ENCODE results near the gene UTS2B.

Gene UTS2B

DNA sequence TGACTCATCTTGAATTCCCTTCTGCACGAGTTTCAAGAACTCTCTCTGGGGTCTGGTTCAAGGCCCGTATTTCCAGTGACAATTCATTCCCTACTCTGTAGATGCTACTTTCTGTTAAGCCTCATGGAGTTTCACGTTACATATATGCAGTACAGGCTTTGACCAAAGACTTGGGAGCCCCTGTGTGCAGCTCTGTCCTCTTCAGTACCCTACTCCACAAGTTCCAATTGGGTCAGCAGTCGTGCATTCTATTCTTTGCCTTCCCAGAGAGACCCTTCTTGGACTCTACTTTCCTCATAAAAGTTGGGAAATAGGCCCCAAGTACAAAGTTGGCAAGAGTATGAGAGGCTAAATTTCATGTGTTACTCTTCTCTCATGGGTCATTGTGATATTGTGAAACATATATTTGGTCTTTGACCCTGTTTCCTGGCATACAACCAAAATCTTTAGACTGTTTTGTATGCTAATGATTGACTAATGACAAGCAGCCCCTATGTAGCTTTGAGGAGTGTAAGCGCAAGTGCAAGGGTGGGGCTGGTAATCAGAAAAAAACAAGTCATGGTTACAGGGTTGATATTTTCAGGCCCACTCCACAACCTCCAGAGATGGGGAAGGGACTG is 16.1 kb downstream of the UTS2B start:
- H3K4me3 ChIP-seq (ENCODE audit: low read length, poor library complexity, severe bottlenecking), result no peak overlapping the region
- no peak overlapping the region for H3K9ac ChIP-seq (ENCODE audit: low read depth, low read length, poor library complexity, severe bottlenecking)
- H4K20me1 ChIP-seq (ENCODE audit: insufficient read depth, low read length, poor library complexity, severe bottlenecking), result no peaks in the 10 kb centered on the region
- no peaks in the 10 kb centered on the region for H3K9me3 ChIP-seq (ENCODE audit: insufficient read depth, low read depth, low read length)
- no peaks in the 10 kb centered on the region for H3K9me2 ChIP-seq (replicated peaks; ENCODE audit: low read depth, low read length)
- no peak for TF ChIP-seq EZH2phosphoT487 (IDR thresholded peaks at IDR 0.05; ENCODE audit: borderline replicate concordance)
- TF ChIP-seq, protein P1, sequence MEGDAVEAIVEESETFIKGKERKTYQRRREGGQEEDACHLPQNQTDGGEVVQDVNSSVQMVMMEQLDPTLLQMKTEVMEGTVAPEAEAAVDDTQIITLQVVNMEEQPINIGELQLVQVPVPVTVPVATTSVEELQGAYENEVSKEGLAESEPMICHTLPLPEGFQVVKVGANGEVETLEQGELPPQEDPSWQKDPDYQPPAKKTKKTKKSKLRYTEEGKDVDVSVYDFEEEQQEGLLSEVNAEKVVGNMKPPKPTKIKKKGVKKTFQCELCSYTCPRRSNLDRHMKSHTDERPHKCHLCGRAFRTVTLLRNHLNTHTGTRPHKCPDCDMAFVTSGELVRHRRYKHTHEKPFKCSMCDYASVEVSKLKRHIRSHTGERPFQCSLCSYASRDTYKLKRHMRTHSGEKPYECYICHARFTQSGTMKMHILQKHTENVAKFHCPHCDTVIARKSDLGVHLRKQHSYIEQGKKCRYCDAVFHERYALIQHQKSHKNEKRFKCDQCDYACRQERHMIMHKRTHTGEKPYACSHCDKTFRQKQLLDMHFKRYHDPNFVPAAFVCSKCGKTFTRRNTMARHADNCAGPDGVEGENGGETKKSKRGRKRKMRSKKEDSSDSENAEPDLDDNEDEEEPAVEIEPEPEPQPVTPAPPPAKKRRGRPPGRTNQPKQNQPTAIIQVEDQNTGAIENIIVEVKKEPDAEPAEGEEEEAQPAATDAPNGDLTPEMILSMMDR (conservative IDR thresholded peaks at IDR 0.05; ENCODE audit: low read length), result no peak
- H3K79me2 ChIP-seq (ENCODE audit: insufficient read depth, low read length), result no peaks in the 10 kb centered on the region
- no peaks in the 10 kb centered on the region for H3K27me3 ChIP-seq (ENCODE audit: insufficient read depth, low read length, poor library complexity, severe bottlenecking)
- H3K4me1 ChIP-seq (ENCODE audit: insufficient read depth, low read length, poor library complexity, severe bottlenecking), result no peaks in the 10 kb centered on the region
- H2AFZ ChIP-seq (ENCODE audit: low read length), result no peak overlapping the region
- H3F3A ChIP-seq (ENCODE audit: low read depth), result no peaks in the 10 kb centered on the region
- H3K36me3 ChIP-seq (ENCODE audit: insufficient read depth, low read length), result no peaks in the 10 kb centered on the region
- H3K4me2 ChIP-seq (ENCODE audit: low read depth, low read length, poor library complexity, severe bottlenecking), result no peak overlapping the region

DNA sequence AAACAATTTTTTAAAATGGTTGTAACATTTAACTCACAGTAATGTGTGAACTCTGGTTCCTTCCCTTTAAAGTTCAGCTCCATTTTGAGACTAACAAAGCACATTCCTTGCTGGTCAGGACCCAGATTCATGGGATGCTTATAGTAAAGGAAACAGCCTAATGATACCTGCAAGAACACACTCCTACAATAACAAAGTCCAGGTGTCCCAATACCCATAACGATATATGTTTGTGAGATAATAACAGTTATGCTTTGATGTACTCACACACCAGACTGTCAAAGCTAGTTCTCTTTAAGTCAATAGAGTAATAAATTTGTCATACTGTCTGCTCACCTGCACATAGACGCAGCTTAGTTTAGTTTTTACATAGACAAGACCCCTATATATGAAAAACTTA is 17.0 kb downstream of the UTS2B start:
- Histone ChIP-seq H3K27me3 (ENCODE audit: insufficient read depth, low read length, poor library complexity, severe bottlenecking) (no peaks in the 10 kb centered on the region), H3K9me2 (replicated peaks; ENCODE audit: low read depth, low read length) (no peaks in the 10 kb centered on the region), H3K79me2 (ENCODE audit: insufficient read depth, low read length) (no peaks in the 10 kb centered on the region), H3K36me3 (ENCODE audit: insufficient read depth, low read length) (no peaks in the 10 kb centered on the region), H2AFZ (ENCODE audit: low read length) (no peak overlapping the region), H3K4me2 (ENCODE audit: low read depth, low read length, poor library complexity, severe bottlenecking) (no peak overlapping the region), H3K9me3 (ENCODE audit: insufficient read depth, low read depth, low read length) (no peaks in the 10 kb centered on the region), H3F3A (ENCODE audit: low read depth) (no peaks in the 10 kb centered on the region), H4K20me1 (ENCODE audit: insufficient read depth, low read length, poor library complexity, severe bottlenecking) (no peaks in the 10 kb centered on the region), H3K4me3 (ENCODE audit: low read length, poor library complexity, severe bottlenecking) (no peak overlapping the region), H3K4me1 (ENCODE audit: insufficient read depth, low read length, poor library complexity, severe bottlenecking) (no peaks in the 10 kb centered on the region), H3K9ac (ENCODE audit: low read depth, low read length, poor library complexity, severe bottlenecking) (no peak overlapping the region)
- TF ChIP-seq, protein P1 (conservative IDR thresholded peaks at IDR 0.05; ENCODE audit: low read length), result no peak
- TF ChIP-seq EZH2phosphoT487 (IDR thresholded peaks at IDR 0.05; ENCODE audit: borderline replicate concordance), result no peak

DNA sequence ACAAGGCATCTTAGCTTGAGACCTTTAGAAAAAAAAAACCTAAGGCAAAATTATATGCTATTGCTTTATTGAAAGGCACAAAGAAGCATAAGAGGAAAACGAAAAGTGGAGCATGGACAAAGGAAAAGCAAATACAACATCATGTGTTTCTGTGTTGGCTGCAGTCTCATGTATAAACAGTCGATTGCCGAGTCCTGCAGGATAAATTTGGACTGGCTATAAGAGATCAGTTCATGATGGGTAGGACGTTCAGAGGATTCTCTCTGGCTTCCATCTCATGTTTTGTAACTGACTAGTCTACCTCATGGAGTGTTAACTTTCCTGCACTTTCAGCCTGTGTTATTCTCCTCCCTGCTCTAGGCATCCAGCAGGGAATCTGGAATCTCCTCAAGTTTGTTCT is 23.0 kb downstream of the UTS2B start:
- no peak for TF ChIP-seq EZH2phosphoT487 (IDR thresholded peaks at IDR 0.05; ENCODE audit: borderline replicate concordance)
- TF ChIP-seq, protein P1 (conservative IDR thresholded peaks at IDR 0.05; ENCODE audit: low read length), result no peak
- H4K20me1 ChIP-seq (ENCODE audit: insufficient read depth, low read length, poor library complexity, severe bottlenecking), result no peaks in the 10 kb centered on the region
- no peak overlapping the region for H3K4me3 ChIP-seq (ENCODE audit: low read length, poor library complexity, severe bottlenecking)

More for the DNA sequence above, 23.0 kb downstream of the UTS2B start:
- no peaks in the 10 kb centered on the region for H3K79me2 ChIP-seq (ENCODE audit: insufficient read depth, low read length)
- H3K36me3 ChIP-seq (ENCODE audit: insufficient read depth, low read length), result no peaks in the 10 kb centered on the region
- H2AFZ ChIP-seq (ENCODE audit: low read length), result no peak overlapping the region
- H3K4me2 ChIP-seq (ENCODE audit: low read depth, low read length, poor library complexity, severe bottlenecking), result no peak overlapping the region
- H3F3A ChIP-seq (ENCODE audit: low read depth), result no peaks in the 10 kb centered on the region
- no peaks in the 10 kb centered on the region for H3K4me1 ChIP-seq (ENCODE audit: insufficient read depth, low read length, poor library complexity, severe bottlenecking)
- no peaks in the 10 kb centered on the region for H3K9me2 ChIP-seq (replicated peaks; ENCODE audit: low read depth, low read length)
- no peaks in the 10 kb centered on the region for H3K9me3 ChIP-seq (ENCODE audit: insufficient read depth, low read depth, low read length)
- no peaks in the 10 kb centered on the region for H3K27me3 ChIP-seq (ENCODE audit: insufficient read depth, low read length, poor library complexity, severe bottlenecking)
- H3K9ac ChIP-seq (ENCODE audit: low read depth, low read length, poor library complexity, severe bottlenecking), result no peak overlapping the region

Data from Loucy (cell line).